ENCODE measurements around the gene HIP1. TPM values are rescaled to one million over a fixed set of nuclear protein-coding genes. Genes with fewer than 3 reads are reported as not detected.

The HIP1 gene
- total and polyA plus RNA-seq, 5 experiments from 2014 or later, result 0.13 to 2.1 (median 1.6) TPM

GRCh38 chr7:75653651-75654050, 85.1 kb downstream of the HIP1 start:
- Mint-ChIP-seq H3K9me3 (no peaks in the 10 kb centered on the region), H3K27me3 (no peaks in the 10 kb centered on the region), H3K4me3 (no peak overlapping the region), H3K4me1 (no peaks in the 10 kb centered on the region), H3K36me3 (no peaks in the 10 kb centered on the region), H3K27ac (no peak overlapping the region)
- ATAC-seq, result no peak
- DNase-seq, result no peak
- POLR2A ChIA-PET, result no interaction called here

GRCh38 chr7:75652788-75653187, 86.0 kb downstream of the HIP1 start:
- no peaks in the 10 kb centered on the region for H3K36me3 Mint-ChIP-seq
- H3K4me1 Mint-ChIP-seq, result no peaks in the 10 kb centered on the region
- H3K27ac Mint-ChIP-seq, result no peak overlapping the region
- POLR2A ChIA-PET, result no interaction called here
- H3K27me3 Mint-ChIP-seq, result no peaks in the 10 kb centered on the region
- H3K9me3 Mint-ChIP-seq, result no peaks in the 10 kb centered on the region
- ATAC-seq, result no peak
- H3K4me3 Mint-ChIP-seq, result no peak overlapping the region
- no peak for DNase-seq

GRCh38 chr7:75650681-75651080, 88.1 kb downstream of the HIP1 start:
- no peak for DNase-seq
- no peak overlapping the region for H3K4me3 Mint-ChIP-seq
- H3K9me3 Mint-ChIP-seq, result no peaks in the 10 kb centered on the region
- H3K36me3 Mint-ChIP-seq, result no peaks in the 10 kb centered on the region
- no peak overlapping the region for H3K27ac Mint-ChIP-seq
- POLR2A ChIA-PET, result no interaction called here
- no peaks in the 10 kb centered on the region for H3K27me3 Mint-ChIP-seq
- ATAC-seq, result no peak
- no peaks in the 10 kb centered on the region for H3K4me1 Mint-ChIP-seq

GRCh38 chr7:75650062-75650461, 88.7 kb downstream of the HIP1 start:
- H3K4me3 Mint-ChIP-seq, result no peak overlapping the region
- no peaks in the 10 kb centered on the region for H3K36me3 Mint-ChIP-seq
- H3K4me1 Mint-ChIP-seq, result no peaks in the 10 kb centered on the region
- POLR2A ChIA-PET, result no interaction called here
- no peak overlapping the region for H3K27ac Mint-ChIP-seq
- no peaks in the 10 kb centered on the region for H3K9me3 Mint-ChIP-seq
- H3K27me3 Mint-ChIP-seq, result no peaks in the 10 kb centered on the region
- no peak for ATAC-seq
- no peak for DNase-seq

GRCh38 chr7:75649462-75649861, 89.3 kb downstream of the HIP1 start:
- no peak for ATAC-seq
- no peak for DNase-seq
- no peaks in the 10 kb centered on the region for H3K27me3 Mint-ChIP-seq
- POLR2A ChIA-PET, result no interaction called here
- H3K4me1 Mint-ChIP-seq, result no peaks in the 10 kb centered on the region
- no peaks in the 10 kb centered on the region for H3K9me3 Mint-ChIP-seq
- no peaks in the 10 kb centered on the region for H3K36me3 Mint-ChIP-seq
- no peak overlapping the region for H3K4me3 Mint-ChIP-seq
- H3K27ac Mint-ChIP-seq, result no peak overlapping the region

GRCh38 chr7:75647709-75648438, 90.9 kb downstream of the HIP1 start:
- H3K27me3 Mint-ChIP-seq, result no peaks in the 10 kb centered on the region
- DNase-seq (no peak), ATAC-seq (no peak)
- H3K36me3 Mint-ChIP-seq, result no peaks in the 10 kb centered on the region
- H3K9me3 Mint-ChIP-seq, result peaks cover 0 to 2% (median 0%) of the 10 kb centered on the region in 9 donors
- POLR2A ChIA-PET, result no interaction called here
- peak overlapping the region in 3 of 10 donors; percentile 45 to 80 (median 52) for H3K27ac Mint-ChIP-seq
- H3K4me1 Mint-ChIP-seq, result peaks cover 0 to under 1% (median 0%) of the 10 kb centered on the region in 4 donors
- H3K4me3 Mint-ChIP-seq, result no peak overlapping the region

GRCh38 chr7:75646571-75647102, 92.1 kb downstream of the HIP1 start:
- DNase-seq (no peak), ATAC-seq (no peak)
- POLR2A ChIA-PET, result no interaction called here
- Mint-ChIP-seq H3K27me3 (no peaks in the 10 kb centered on the region), H3K9me3 (peaks cover 0 to 2% (median 0%) of the 10 kb centered on the region in 9 donors), H3K27ac (no peak overlapping the region), H3K36me3 (no peaks in the 10 kb centered on the region), H3K4me1 (peaks cover 3 to 5% (median 4%) of the 10 kb centered on the region in 4 donors), H3K4me3 (no peak overlapping the region)

- Mint-ChIP-seq H3K27ac (no peak overlapping the region), H3K4me1 (peaks cover 3 to 5% (median 4%) of the 10 kb centered on the region in 4 donors), H3K27me3 (no peaks in the 10 kb centered on the region), H3K4me3 (no peak overlapping the region), H3K36me3 (no peaks in the 10 kb centered on the region), H3K9me3 (peaks cover 0 to 2% (median 0%) of the 10 kb centered on the region in 9 donors)
- POLR2A ChIA-PET, result no interaction called here
- ATAC-seq (no peak), DNase-seq (no peak)
These were observed 93.2 kb downstream of the HIP1 start for GRCh38 chr7:75645570-75645969.

- peaks cover 3 to 10% (median 10%) of the 10 kb centered on the region in 4 donors for H3K4me1 Mint-ChIP-seq
- DNase-seq (no peak), ATAC-seq (no peak)
- H3K27me3 Mint-ChIP-seq, result no peaks in the 10 kb centered on the region
- POLR2A ChIA-PET, result interaction anchor here (0.5 kb wide), 1 partner anchor 213 kb away, joined by 3 read pairs; no protein-coding TSS in a partner anchor
- no peaks in the 10 kb centered on the region for H3K36me3 Mint-ChIP-seq
- no peak overlapping the region for H3K27ac Mint-ChIP-seq
- no peak overlapping the region for H3K4me3 Mint-ChIP-seq
- H3K9me3 Mint-ChIP-seq, result peaks cover 0 to 2% (median 0%) of the 10 kb centered on the region in 9 donors
These were observed 94.2 kb downstream of the HIP1 start for GRCh38 chr7:75644589-75644988.

- peaks cover 0 to 2% (median 0%) of the 10 kb centered on the region in 9 donors for H3K9me3 Mint-ChIP-seq
- H3K27me3 Mint-ChIP-seq, result no peaks in the 10 kb centered on the region
- POLR2A ChIA-PET, result interaction anchor here (0.6 kb wide), 1 partner anchor 1309 kb away, joined by 4 read pairs; no protein-coding TSS in a partner anchor
- H3K36me3 Mint-ChIP-seq, result no peaks in the 10 kb centered on the region
- ATAC-seq, result peak; percentile 86 to 90
- peaks cover 5 to 19% (median 16%) of the 10 kb centered on the region in 4 donors for H3K4me1 Mint-ChIP-seq
- peak; percentile 34 to 85 (median 71) for DNase-seq
- peak overlapping the region in 2 of 10 donors; percentile 18 to 24 for H3K4me3 Mint-ChIP-seq
- peak overlapping the region in 3 of 10 donors; percentile 14 to 71 (median 38) for H3K27ac Mint-ChIP-seq
These were observed 95.8 kb downstream of the HIP1 start for GRCh38 chr7:75642810-75643486.

- POLR2A ChIA-PET, result no interaction called here
- H3K27me3 Mint-ChIP-seq, result no peaks in the 10 kb centered on the region
- DNase-seq, result no peak
- H3K4me3 Mint-ChIP-seq, result peak overlapping the region in 9 of 10 donors; percentile 77 to 89 (median 84)
- H3K27ac Mint-ChIP-seq, result peak overlapping the region in 4 of 10 donors; percentile 9 to 67 (median 52)
- H3K4me1 Mint-ChIP-seq, result peaks cover 7 to 20% (median 16%) of the 10 kb centered on the region in 4 donors
- ATAC-seq, result no peak
- peaks cover 0 to 2% (median 0%) of the 10 kb centered on the region in 9 donors for H3K9me3 Mint-ChIP-seq
- no peaks in the 10 kb centered on the region for H3K36me3 Mint-ChIP-seq
These were observed 98.5 kb downstream of the HIP1 start for GRCh38 chr7:75640201-75640600.

GRCh38 chr7:75639886-75640190, 98.9 kb downstream of the HIP1 start:
- no peaks in the 10 kb centered on the region for H3K27me3 Mint-ChIP-seq
- peaks cover 0 to 2% (median 0%) of the 10 kb centered on the region in 9 donors for H3K9me3 Mint-ChIP-seq
- H3K4me3 Mint-ChIP-seq, result peak overlapping the region; percentile 77 to 93 (median 86)
- peak overlapping the region in 6 of 10 donors; percentile 9 to 67 (median 42) for H3K27ac Mint-ChIP-seq
- ATAC-seq (no peak), DNase-seq (no peak)
- POLR2A ChIA-PET, result interaction anchor here (0.6 kb wide), 1 partner anchor 100 kb away, joined by 5 read pairs; no protein-coding TSS in a partner anchor
- H3K4me1 Mint-ChIP-seq, result peaks cover 7 to 20% (median 16%) of the 10 kb centered on the region in 4 donors
- no peaks in the 10 kb centered on the region for H3K36me3 Mint-ChIP-seq

Measured in naive thymus-derived CD8-positive, alpha-beta T cell (primary cell).